Measurements from ENCODE around the gene GRAMD2B. TPM values are rescaled to one million over a fixed set of nuclear protein-coding genes. Genes with fewer than 3 reads are reported as not detected.

The GRAMD2B gene
- total RNA-seq, 1 donor from 2014 or later: 32.1 TPM

- H3K9me3 Mint-ChIP-seq (ENCODE audit: low read depth): no peaks in the 10 kb centered on the region
- TF ChIP-seq CTCF (IDR thresholded peaks at IDR 0.05; ENCODE audit: unreplicated experiment): no peak
- no peak overlapping the region for H3K4me3 Mint-ChIP-seq (ENCODE audit: low read depth)
- no peaks in the 10 kb centered on the region for H3K27me3 Mint-ChIP-seq
- DNase-seq (ENCODE audit: low spot score, unreplicated experiment): no peak
- H3K36me3 Mint-ChIP-seq (ENCODE audit: insufficient read depth): peaks cover 23% of the 10 kb centered on the region
- no peak overlapping the region for H3K27ac Mint-ChIP-seq
- peaks cover 7% of the 10 kb centered on the region for H3K4me1 Mint-ChIP-seq (ENCODE audit: low read depth)
Observed at GRCh38 chr5:126454535-126454934, 31.3 kb downstream of the GRAMD2B start.

- Mint-ChIP-seq H3K27me3 (no peaks in the 10 kb centered on the region), H3K4me1 (ENCODE audit: low read depth) (peaks cover 3% of the 10 kb centered on the region), H3K9me3 (ENCODE audit: low read depth) (no peaks in the 10 kb centered on the region), H3K27ac (no peak overlapping the region), H3K36me3 (ENCODE audit: insufficient read depth) (peaks cover 23% of the 10 kb centered on the region), H3K4me3 (ENCODE audit: low read depth) (no peak overlapping the region)
- TF ChIP-seq CTCF (IDR thresholded peaks at IDR 0.05; ENCODE audit: unreplicated experiment): no peak
- no peak for DNase-seq (ENCODE audit: low spot score, unreplicated experiment)
Observed at GRCh38 chr5:126455264-126455663, 32.1 kb downstream of the GRAMD2B start.

GRCh38 chr5:126455728-126456127 lies 32.5 kb downstream of the GRAMD2B start:
- no peak for TF ChIP-seq CTCF (IDR thresholded peaks at IDR 0.05; ENCODE audit: unreplicated experiment)
- Mint-ChIP-seq H3K4me1 (ENCODE audit: low read depth) (no peaks in the 10 kb centered on the region), H3K36me3 (ENCODE audit: insufficient read depth) (peaks cover 24% of the 10 kb centered on the region), H3K9me3 (ENCODE audit: low read depth) (no peaks in the 10 kb centered on the region), H3K27ac (no peak overlapping the region), H3K4me3 (ENCODE audit: low read depth) (no peak overlapping the region), H3K27me3 (no peaks in the 10 kb centered on the region)
- no peak for DNase-seq (ENCODE audit: low spot score, unreplicated experiment)

- H3K4me3 Mint-ChIP-seq (ENCODE audit: low read depth): no peak overlapping the region
- no peak overlapping the region for H3K27ac Mint-ChIP-seq
- no peak for TF ChIP-seq CTCF (IDR thresholded peaks at IDR 0.05; ENCODE audit: unreplicated experiment)
- no peak for DNase-seq (ENCODE audit: low spot score, unreplicated experiment)
- peaks cover 4% of the 10 kb centered on the region for H3K4me1 Mint-ChIP-seq (ENCODE audit: low read depth)
- no peaks in the 10 kb centered on the region for H3K9me3 Mint-ChIP-seq (ENCODE audit: low read depth)
- H3K27me3 Mint-ChIP-seq: no peaks in the 10 kb centered on the region
- peaks cover 24% of the 10 kb centered on the region for H3K36me3 Mint-ChIP-seq (ENCODE audit: insufficient read depth)
Observed at GRCh38 chr5:126456217-126456820, 33.1 kb downstream of the GRAMD2B start.

GRCh38 chr5:126460459-126460858 lies 37.2 kb downstream of the GRAMD2B start:
- no peak for DNase-seq (ENCODE audit: low spot score, unreplicated experiment)
- Mint-ChIP-seq H3K36me3 (ENCODE audit: insufficient read depth) (peaks cover 12% of the 10 kb centered on the region), H3K4me1 (ENCODE audit: low read depth) (peaks cover 24% of the 10 kb centered on the region), H3K9me3 (ENCODE audit: low read depth) (no peaks in the 10 kb centered on the region), H3K27me3 (no peaks in the 10 kb centered on the region), H3K4me3 (ENCODE audit: low read depth) (no peak overlapping the region), H3K27ac (no peak overlapping the region)
- no peak for TF ChIP-seq CTCF (IDR thresholded peaks at IDR 0.05; ENCODE audit: unreplicated experiment)
